Mononuclear cell (primary cell): ENCODE results near the gene MAN2B2. TPM values are rescaled to one million over a fixed set of nuclear protein-coding genes. Genes with fewer than 3 reads are reported as not detected.
A peak's percentile ranks its signal among the peaks of the same experiment; 100 is the strongest.
"Not testable (repeated sequence)": the region's sequence is repeated elsewhere in the genome, so short reads cannot be mapped to it uniquely, and the experiment has no call there.

Experiments used
- H3K27me3 ChIP-seq: 2 replicates; pipeline ENCODE4 v1.6.0; 2011; ENCODE audit warnings: low read length, control low read depth; ENCODE audit not compliant: insufficient read depth
- H3K4me1 ChIP-seq: 2 replicates; pipeline ENCODE4 v1.5.1; 2011; ENCODE audit warnings: mild to moderate bottlenecking, low read length, control low read depth; ENCODE audit not compliant: insufficient read depth
- H3K4me3 ChIP-seq: 2 replicates; pipeline ENCODE4 v1.5.1; 2011; ENCODE audit warnings: mild to moderate bottlenecking, low read length, moderate library complexity
- H3K9me3 ChIP-seq: 2 replicates; pipeline ENCODE4 v1.5.1; 2011; ENCODE audit warnings: low read depth, mild to moderate bottlenecking, control low read depth, low read length
- total RNA-seq: library from RNA; depleted of rRNA; stranded (reverse); fragments of >200 nt; gene quantifications from one replicate; pipeline ENCODE4 v1.2.3, GENCODE V29; 2012

MAN2B2 gene
- total RNA-seq, 1 donor = 16.7 TPM

- Histone ChIP-seq H3K9me3 (no peaks in the 10 kb centered on the region), H3K4me3 (no peak overlapping the region), H3K4me1 (no peaks in the 10 kb centered on the region), H3K27me3 (no peaks in the 10 kb centered on the region)
Measured at GRCh38 chr4:6620296-6620695, 45.3 kb downstream of the MAN2B2 start.

- Histone ChIP-seq H3K27me3 (no peaks in the 10 kb centered on the region), H3K4me1 (no peaks in the 10 kb centered on the region), H3K4me3 (no peak overlapping the region), H3K9me3 (no peaks in the 10 kb centered on the region)
Measured at GRCh38 chr4:6620891-6621555, 46.0 kb downstream of the MAN2B2 start.

GRCh38 chr4:6621556-6621927 lies 46.6 kb downstream of the MAN2B2 start:
- Histone ChIP-seq H3K27me3 (no peaks in the 10 kb centered on the region), H3K4me3 (no peak overlapping the region), H3K9me3 (no peaks in the 10 kb centered on the region), H3K4me1 (no peaks in the 10 kb centered on the region)

GRCh38 chr4:6622744-6623143 lies 47.8 kb downstream of the MAN2B2 start:
- Histone ChIP-seq H3K9me3 (no peaks in the 10 kb centered on the region), H3K4me1 (no peaks in the 10 kb centered on the region), H3K27me3 (no peaks in the 10 kb centered on the region), H3K4me3 (no peak overlapping the region)

- Histone ChIP-seq H3K4me3 (no peak overlapping the region), H3K4me1 (no peaks in the 10 kb centered on the region), H3K27me3 (no peaks in the 10 kb centered on the region), H3K9me3 (no peaks in the 10 kb centered on the region)
Measured at GRCh38 chr4:6625256-6625655, 50.3 kb downstream of the MAN2B2 start.

GRCh38 chr4:6626066-6626465 lies 51.1 kb downstream of the MAN2B2 start:
- Histone ChIP-seq H3K4me1 (no peaks in the 10 kb centered on the region), H3K9me3 (no peaks in the 10 kb centered on the region), H3K27me3 (no peaks in the 10 kb centered on the region), H3K4me3 (no peak overlapping the region)

- Histone ChIP-seq H3K4me3 (no peak overlapping the region), H3K4me1 (no peaks in the 10 kb centered on the region)
Measured at GRCh38 chr4:6627832-6628231, 52.8 kb downstream of the MAN2B2 start.

GRCh38 chr4:6628484-6628883 lies 53.5 kb downstream of the MAN2B2 start:
- H3K4me3 ChIP-seq, H3K9me3 ChIP-seq, H3K27me3 ChIP-seq, H3K4me1 ChIP-seq: not testable (repeated sequence)

More at GRCh38 chr4:6627832-6628231, 52.8 kb downstream of the MAN2B2 start:
- Histone ChIP-seq H3K9me3 (no peaks in the 10 kb centered on the region), H3K27me3 (no peaks in the 10 kb centered on the region)

GRCh38 chr4:6632125-6632524 lies 57.1 kb downstream of the MAN2B2 start:
- Histone ChIP-seq H3K4me3 (no peak overlapping the region), H3K27me3 (no peaks in the 10 kb centered on the region), H3K9me3 (no peaks in the 10 kb centered on the region), H3K4me1 (peaks cover 8% of the 10 kb centered on the region)

- Histone ChIP-seq H3K9me3 (no peaks in the 10 kb centered on the region), H3K4me1 (peaks cover 8% of the 10 kb centered on the region), H3K27me3 (no peaks in the 10 kb centered on the region), H3K4me3 (no peak overlapping the region)
Measured at GRCh38 chr4:6633091-6633906, 58.3 kb downstream of the MAN2B2 start.

GRCh38 chr4:6634746-6635145 lies 59.8 kb downstream of the MAN2B2 start:
- H3K4me3 ChIP-seq = no peak overlapping the region
- no peaks in the 10 kb centered on the region for H3K27me3 ChIP-seq
- no peaks in the 10 kb centered on the region for H3K9me3 ChIP-seq
- H3K4me1 ChIP-seq = peaks cover 9% of the 10 kb centered on the region

- no peak overlapping the region for H3K4me3 ChIP-seq
- peaks cover 27% of the 10 kb centered on the region for H3K4me1 ChIP-seq
- no peaks in the 10 kb centered on the region for H3K27me3 ChIP-seq
- no peaks in the 10 kb centered on the region for H3K9me3 ChIP-seq
Measured at GRCh38 chr4:6639137-6639680, 64.2 kb downstream of the MAN2B2 start.

GRCh38 chr4:6640292-6641163 lies 65.5 kb downstream of the MAN2B2 start, which contains the start of gene MRFAP1:
TSS of gene MRFAP1 (plus strand) at chr4:6640685. CDS start at chr4:6640863, 178 bp downstream.
- Histone ChIP-seq H3K9me3 (no peaks in the 10 kb centered on the region), H3K4me3 (peak within 1 kb of the TSS; percentile 83), H3K4me1 (peaks cover 27% of the 10 kb centered on the region), H3K27me3 (no peaks in the 10 kb centered on the region)

- no peaks in the 10 kb centered on the region for H3K9me3 ChIP-seq
- no peaks in the 10 kb centered on the region for H3K27me3 ChIP-seq
- peaks cover 27% of the 10 kb centered on the region for H3K4me1 ChIP-seq
- H3K4me3 ChIP-seq = peak overlapping the region; percentile 83
Measured at GRCh38 chr4:6641164-6641970, 66.4 kb downstream of the MAN2B2 start.
